AG09319 (cell line): Measurements from ENCODE around the gene PRKAG2.

Experiments
- DNase-seq: peaks from one replicate; pipeline ENCODE4 v3.0.0-alpha.2; 2010; ENCODE audit warnings: low read depth; ENCODE audit errors: extremely low read depth
- TF ChIP-seq, protein P1 (sequence below): IDR thresholded peaks from 2 replicates; pipeline ENCODE4 v1.5.1; 2011; ENCODE audit warnings: low read depth, mild to moderate bottlenecking, inconsistent platforms, low read length, moderate library complexity

Gene PRKAG2

DNA sequence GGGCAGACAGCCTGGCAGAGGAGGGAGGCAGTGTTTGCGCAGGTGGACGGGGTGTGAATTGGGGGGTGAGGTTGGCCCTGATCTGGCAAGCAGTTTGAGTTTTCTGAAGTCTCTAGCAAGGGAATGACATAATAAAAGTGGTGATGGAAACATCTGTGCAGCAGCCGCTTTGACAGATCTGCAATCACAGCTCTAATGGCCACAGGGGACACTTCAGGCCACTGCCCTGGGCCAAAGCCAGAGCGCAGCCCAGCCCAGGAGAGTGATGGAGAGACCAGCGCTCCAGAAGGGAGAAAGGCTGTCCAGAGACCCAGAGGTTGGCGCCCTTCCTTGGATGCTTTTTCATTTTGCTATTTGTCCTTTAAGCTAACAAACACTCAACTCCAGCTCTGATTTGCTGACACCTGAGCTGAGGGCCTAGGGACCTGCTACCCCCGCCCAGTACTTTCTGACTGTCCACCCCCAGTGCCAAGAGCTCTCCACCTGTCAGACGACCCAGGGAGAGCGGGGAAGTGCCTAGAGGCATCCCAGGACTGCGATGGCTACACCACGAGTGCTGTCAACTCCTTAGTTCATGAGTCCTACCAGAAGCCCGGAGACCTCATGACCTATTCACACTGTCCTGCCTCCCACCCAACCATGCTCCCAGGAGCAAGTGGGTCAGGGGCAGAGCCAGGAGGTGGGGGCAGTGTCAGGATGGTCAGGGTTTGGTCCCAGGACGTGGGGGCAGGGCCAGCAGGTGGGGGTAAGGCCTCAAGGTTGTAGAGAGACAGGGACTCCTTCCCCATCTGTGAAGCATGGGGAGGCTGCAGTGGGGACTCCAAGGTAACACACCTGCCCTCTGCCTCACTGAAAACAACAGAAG, 112.6 kb downstream of the PRKAG2 start:
- no peak for DNase-seq
- TF ChIP-seq, protein P1, sequence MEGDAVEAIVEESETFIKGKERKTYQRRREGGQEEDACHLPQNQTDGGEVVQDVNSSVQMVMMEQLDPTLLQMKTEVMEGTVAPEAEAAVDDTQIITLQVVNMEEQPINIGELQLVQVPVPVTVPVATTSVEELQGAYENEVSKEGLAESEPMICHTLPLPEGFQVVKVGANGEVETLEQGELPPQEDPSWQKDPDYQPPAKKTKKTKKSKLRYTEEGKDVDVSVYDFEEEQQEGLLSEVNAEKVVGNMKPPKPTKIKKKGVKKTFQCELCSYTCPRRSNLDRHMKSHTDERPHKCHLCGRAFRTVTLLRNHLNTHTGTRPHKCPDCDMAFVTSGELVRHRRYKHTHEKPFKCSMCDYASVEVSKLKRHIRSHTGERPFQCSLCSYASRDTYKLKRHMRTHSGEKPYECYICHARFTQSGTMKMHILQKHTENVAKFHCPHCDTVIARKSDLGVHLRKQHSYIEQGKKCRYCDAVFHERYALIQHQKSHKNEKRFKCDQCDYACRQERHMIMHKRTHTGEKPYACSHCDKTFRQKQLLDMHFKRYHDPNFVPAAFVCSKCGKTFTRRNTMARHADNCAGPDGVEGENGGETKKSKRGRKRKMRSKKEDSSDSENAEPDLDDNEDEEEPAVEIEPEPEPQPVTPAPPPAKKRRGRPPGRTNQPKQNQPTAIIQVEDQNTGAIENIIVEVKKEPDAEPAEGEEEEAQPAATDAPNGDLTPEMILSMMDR = no peak

DNA sequence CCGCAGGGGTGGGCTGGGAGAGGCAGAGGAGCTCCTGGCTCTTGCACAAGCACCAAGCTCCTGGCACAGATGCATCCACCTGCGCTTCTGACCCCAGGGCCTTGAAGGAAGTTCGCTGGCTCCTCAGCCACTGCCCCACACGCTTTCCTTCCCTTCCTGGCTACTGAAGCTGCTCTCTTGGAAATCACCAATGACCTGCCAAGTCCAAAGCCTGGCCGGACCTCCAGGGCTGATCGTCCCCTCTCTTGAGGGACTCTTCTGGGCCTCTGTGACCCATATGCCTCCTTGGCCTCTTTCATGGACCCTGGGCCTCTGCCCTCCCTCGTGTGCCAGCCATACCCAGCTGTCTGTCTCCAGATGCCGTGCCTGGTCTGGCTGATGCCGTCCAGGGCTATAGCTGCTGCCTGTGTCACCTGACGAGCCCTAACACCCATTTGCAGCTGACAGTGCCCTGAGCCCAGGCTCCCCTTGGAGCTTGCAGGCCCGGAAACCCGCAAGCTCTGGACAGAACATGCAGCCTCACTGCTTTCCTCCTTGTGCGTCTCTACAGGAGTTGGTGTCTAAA, 113.4 kb downstream of the PRKAG2 start:
- TF ChIP-seq, protein P1 = no peak
- DNase-seq = no peak

DNA sequence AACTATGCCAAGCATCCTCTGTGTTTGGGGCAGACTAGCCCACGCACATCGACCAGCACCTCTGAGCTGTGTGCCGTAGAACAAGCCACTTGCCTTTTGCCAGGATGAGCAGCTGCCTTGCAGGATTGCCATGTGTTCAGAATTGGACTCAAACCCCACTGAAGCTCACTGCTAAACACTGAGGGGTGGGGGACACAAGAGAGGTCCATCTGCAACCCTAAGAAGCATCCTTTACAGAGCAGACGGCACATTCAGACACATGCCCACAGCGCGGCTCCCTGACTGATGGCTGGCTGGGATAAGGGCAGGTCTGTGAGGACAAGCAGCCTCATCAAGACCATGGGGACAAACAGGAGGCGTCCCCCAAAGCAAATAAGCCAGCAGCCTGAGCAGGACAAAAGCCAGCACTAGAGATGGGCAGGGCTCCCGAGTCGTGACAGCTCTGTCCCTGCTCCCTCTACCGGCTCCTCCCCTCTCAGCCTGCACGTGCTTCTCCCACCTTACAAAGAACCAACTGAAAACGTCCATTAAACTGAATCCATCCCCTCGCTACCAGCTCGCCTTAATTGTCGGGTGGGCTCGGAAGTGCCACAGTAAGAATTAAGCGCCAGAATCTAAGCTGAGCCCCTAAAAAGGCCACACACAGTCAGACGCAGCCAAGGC, 114.2 kb downstream of the PRKAG2 start:
- TF ChIP-seq, protein P1 = no peak
- DNase-seq = no peak

DNA sequence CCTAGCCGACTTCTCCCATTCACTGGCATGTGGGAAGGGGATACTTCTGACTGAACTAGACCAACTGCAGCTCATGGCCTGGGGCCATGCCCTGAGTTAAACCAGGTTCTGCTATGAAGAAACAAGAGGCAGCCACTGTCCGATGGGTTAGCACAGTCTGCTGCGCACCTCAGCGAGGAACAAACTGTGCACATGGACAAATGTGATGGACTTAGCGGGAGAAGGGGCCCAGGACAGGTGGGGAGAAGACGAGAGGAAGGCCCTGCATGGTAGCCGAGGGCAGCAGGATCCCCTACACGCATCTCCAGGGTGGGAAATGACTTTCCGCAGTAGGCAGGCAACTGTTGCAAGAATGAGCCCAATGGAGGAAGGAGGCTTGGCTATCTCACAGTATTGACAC, 115.0 kb downstream of the PRKAG2 start:
- no peak for DNase-seq
- TF ChIP-seq, protein P1 = no peak

DNA sequence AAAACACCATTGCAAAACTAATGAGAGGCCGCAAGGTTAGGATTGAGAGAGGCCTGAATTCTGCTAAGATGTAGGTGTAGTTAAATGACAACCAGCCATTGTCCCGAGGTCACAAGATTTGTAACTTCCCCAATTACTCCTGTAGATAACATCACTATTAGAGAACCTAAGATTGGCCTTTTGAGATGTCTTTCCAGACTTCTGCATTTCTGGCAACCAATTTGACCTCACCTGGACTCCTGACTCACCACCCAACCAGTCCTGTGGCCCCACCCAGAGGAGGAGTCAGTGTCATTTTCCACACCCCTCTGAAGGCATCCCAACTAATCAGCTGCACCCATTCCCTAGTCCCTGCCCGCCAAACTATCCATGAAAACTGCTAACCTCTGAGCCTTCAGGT, 115.7 kb downstream of the PRKAG2 start:
- DNase-seq = no peak

DNA sequence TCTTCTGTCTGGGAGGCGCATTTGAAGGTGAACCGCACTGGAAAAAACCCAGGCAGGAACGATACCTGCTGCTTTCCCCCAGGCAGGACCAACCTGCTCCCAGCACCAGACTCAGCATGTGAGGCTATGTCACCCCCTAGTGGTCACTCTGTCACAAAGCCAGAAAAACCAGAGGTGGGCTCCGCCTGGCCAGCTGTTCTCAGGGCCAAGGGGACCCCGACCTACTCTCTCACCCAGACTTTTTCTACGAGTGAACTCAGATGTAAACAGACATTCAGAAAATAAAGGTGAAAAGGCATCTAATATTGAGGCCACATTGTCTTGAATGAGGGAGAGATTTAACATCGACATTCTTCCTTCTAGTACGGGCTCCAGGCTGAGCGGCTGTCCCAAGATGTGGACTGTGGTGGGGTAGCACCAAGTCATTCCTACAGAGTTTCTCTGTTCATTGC, 117.3 kb downstream of the PRKAG2 start:
- TF ChIP-seq, protein P1 = peak; percentile 91
- DNase-seq = no peak

More for the DNA sequence above, 115.7 kb downstream of the PRKAG2 start:
- TF ChIP-seq, protein P1 = no peak
